Endothelial cell (in vitro differentiated cells): Measurements from ENCODE around the gene CACNA2D4. TPM values are rescaled to one million over a fixed set of nuclear protein-coding genes. Genes with fewer than 3 reads are reported as not detected.

ENCODE experiments used
- DNase-seq: peaks from one replicate; pipeline ENCODE4 v3.0.0; 2021; ENCODE audit warnings: low spot score
- H3K27ac Mint-ChIP-seq: one replicate; pipeline ENCODE4 v1.8.0; 2021; ENCODE audit warnings: mixed read lengths, inconsistent platforms; ENCODE audit not compliant: unreplicated experiment
- H3K27me3 Mint-ChIP-seq: one replicate; pipeline ENCODE4 v1.8.0; 2021; ENCODE audit warnings: mild to moderate bottlenecking, moderate library complexity, mixed read lengths, inconsistent platforms; ENCODE audit not compliant: unreplicated experiment
- H3K36me3 Mint-ChIP-seq: one replicate; pipeline ENCODE4 v1.8.0; 2021; ENCODE audit warnings: mild to moderate bottlenecking, low read depth, mixed read lengths, inconsistent platforms; ENCODE audit not compliant: unreplicated experiment
- H3K4me1 Mint-ChIP-seq: one replicate; pipeline ENCODE4 v1.8.0; 2021; ENCODE audit warnings: mild to moderate bottlenecking, mixed read lengths, inconsistent platforms; ENCODE audit not compliant: unreplicated experiment
- H3K4me3 Mint-ChIP-seq: one replicate; pipeline ENCODE4 v1.8.0; 2021; ENCODE audit warnings: mild to moderate bottlenecking, mixed read lengths, inconsistent platforms; ENCODE audit not compliant: unreplicated experiment
- H3K9me3 Mint-ChIP-seq: one replicate; pipeline ENCODE4 v1.8.0; 2021; ENCODE audit warnings: mixed read lengths, inconsistent platforms; ENCODE audit not compliant: unreplicated experiment
- total RNA-seq: library from RNA; stranded (reverse); fragmentation: NEBNext Ultra II Directional; extraction: Animal tissue kit (Norgen Biotek cat#: 25700); gene quantifications from one replicate; pipeline ENCODE4 v1.2.1, GENCODE V29; 2021; ENCODE audit not compliant: unreplicated experiment
- TF ChIP-seq, protein P1 (sequence below): fragments of 200-600 bp; sonication (generic); IDR thresholded peaks from one replicate; pipeline ENCODE4 v1.5.0; 2021; ENCODE audit warnings: antibody characterized with exemption; ENCODE audit not compliant: unreplicated experiment

CACNA2D4 gene
- total RNA-seq, 1 donor from 2014 or later: 0.28 TPM

DNA sequence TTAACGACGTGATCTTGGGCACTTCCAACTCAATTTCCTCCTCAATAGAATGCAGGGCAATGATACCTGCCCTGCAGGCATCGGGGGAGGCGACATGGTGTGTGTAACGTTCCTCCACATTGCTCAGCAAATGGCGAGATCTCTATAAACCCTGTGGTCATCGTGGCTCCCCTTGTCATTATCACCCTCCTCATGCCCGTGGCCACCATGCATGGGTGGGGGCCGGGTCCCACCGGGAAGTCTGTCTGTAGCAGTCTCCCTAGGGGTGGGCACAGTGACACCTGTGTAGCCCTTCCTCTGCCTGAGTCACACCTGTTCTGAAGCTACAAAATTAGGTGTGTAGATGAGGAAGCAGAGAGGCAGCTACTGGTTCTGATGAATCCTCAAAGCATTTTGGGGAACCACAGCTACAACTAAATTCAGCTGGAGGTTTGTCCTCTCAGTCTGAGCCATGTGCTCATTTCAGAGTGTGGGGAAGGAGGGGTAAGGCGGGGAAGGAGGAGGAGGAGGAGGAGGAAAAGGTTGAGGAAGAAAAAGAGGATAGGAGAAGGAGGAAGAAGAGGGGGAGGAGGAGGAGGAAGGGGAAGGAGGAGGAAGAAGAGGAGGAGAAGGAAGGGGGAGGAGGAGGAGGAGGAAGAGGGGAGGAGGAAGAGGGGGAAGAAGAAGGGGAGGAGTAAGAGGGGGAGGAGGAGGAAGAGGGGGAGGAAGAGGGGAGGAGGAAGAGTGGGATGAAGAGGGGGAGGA is 11.0 kb upstream of the CACNA2D4 start:
- Mint-ChIP-seq H3K9me3 (no peaks in the 10 kb centered on the region), H3K27ac (peak overlapping the region; percentile 3), H3K4me1 (peaks cover 17% of the 10 kb centered on the region), H3K4me3 (no peak overlapping the region), H3K27me3 (peaks cover 11% of the 10 kb centered on the region), H3K36me3 (peaks cover 8% of the 10 kb centered on the region)
- no peak for DNase-seq
- TF ChIP-seq, protein P1, sequence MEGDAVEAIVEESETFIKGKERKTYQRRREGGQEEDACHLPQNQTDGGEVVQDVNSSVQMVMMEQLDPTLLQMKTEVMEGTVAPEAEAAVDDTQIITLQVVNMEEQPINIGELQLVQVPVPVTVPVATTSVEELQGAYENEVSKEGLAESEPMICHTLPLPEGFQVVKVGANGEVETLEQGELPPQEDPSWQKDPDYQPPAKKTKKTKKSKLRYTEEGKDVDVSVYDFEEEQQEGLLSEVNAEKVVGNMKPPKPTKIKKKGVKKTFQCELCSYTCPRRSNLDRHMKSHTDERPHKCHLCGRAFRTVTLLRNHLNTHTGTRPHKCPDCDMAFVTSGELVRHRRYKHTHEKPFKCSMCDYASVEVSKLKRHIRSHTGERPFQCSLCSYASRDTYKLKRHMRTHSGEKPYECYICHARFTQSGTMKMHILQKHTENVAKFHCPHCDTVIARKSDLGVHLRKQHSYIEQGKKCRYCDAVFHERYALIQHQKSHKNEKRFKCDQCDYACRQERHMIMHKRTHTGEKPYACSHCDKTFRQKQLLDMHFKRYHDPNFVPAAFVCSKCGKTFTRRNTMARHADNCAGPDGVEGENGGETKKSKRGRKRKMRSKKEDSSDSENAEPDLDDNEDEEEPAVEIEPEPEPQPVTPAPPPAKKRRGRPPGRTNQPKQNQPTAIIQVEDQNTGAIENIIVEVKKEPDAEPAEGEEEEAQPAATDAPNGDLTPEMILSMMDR: no peak

DNA sequence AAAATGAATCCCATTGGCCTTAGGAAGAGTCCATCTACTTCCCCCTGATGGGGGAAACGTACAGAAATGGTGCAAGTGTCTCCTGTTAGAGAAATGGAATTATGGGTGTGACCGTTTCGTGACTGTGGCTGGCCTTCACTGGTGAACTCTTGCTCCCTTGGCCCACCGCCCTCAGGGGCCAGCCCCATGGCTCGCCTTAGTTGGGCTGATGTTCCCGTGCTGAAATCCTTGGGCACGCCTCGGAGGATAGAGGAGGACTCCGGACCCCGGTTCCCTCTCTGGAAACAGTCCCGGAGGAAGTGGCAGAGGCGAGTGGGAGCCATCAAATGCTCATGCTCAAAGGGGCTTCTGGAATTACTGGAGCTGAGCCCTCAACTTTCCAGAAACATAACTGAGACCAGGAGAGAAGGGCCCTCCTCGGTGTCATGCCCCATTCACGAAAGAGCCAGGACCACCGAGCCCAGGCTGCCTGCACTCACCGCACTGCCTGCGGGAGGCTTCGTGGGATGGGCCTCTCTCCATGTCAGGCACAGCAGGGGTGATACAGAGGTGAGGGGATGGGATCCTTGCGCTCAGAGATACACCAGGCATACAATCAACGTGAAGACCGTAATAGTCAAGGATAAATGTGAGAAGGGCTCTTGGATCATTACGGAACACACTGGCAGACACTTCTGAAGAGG is 10.1 kb upstream of the CACNA2D4 start:
- peaks cover 12% of the 10 kb centered on the region for H3K27me3 Mint-ChIP-seq
- TF ChIP-seq, protein P1: no peak
- peaks cover 23% of the 10 kb centered on the region for H3K4me1 Mint-ChIP-seq
- H3K36me3 Mint-ChIP-seq: peaks cover 8% of the 10 kb centered on the region
- no peaks in the 10 kb centered on the region for H3K9me3 Mint-ChIP-seq
- no peak overlapping the region for H3K27ac Mint-ChIP-seq
- no peak for DNase-seq
- no peak overlapping the region for H3K4me3 Mint-ChIP-seq

DNA sequence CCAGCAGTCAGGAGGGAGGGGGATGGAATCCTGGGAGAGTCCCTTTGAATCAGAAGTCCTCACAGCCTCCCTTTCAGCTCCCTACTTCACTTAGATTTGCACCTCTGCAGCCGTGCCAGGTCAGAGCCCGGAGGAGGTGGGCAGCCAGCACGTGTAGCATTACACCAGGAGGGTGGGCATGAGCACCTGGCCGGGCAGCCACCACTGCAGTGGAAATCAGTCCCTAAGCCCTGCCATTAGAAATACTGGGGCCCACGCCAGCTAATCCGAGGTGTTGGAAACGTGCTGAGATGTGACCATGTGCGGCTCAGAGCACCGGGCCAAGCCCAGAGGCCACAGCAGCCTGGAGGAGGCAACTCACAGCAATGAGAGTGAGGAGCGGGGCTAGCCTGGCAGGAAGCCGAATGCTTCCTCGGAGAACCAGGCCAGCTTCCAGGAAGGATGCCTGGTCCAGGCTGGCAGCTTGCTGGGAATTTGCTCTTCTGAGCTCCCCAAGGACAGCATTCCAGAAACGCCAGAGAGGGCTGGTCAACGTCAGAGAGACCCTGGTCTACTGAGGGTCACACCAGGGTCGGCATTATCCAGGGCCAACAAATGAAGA is 9.4 kb upstream of the CACNA2D4 start:
- peaks cover 9% of the 10 kb centered on the region for H3K36me3 Mint-ChIP-seq
- no peaks in the 10 kb centered on the region for H3K9me3 Mint-ChIP-seq
- peaks cover 15% of the 10 kb centered on the region for H3K27me3 Mint-ChIP-seq
- H3K27ac Mint-ChIP-seq: no peak overlapping the region
- no peak overlapping the region for H3K4me3 Mint-ChIP-seq
- H3K4me1 Mint-ChIP-seq: peaks cover 29% of the 10 kb centered on the region
- TF ChIP-seq, protein P1: no peak
- DNase-seq: no peak

DNA sequence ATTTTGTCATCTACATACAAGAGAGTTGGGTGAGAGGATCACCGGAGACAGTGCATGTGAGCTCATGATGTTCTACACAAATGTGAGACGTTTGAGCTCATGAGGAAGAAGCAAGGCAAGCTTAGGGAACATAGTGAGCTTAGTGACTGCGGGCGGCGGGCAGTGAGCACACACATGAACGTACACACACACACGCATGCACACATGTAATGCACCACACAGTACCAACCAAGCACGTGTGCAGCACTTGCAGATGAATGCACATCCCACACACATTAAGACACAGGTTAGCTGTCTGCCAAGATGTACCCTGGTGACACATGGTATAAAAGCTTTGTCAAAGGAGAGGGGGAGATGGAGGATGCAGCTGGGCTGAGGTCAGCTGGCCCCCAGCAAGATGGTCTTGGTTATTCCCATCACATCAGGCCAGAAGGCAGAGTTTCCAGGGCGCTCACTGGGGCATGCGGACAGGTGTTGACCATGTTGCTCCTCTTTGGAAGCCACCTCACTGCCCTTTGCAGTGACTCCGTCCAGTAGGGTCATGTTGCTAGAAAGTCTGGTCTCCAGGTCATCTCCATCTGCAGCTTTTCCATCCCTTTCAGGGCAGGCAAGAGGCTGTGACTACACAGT is 8.7 kb upstream of the CACNA2D4 start:
- TF ChIP-seq, protein P1: no peak
- DNase-seq: no peak
- H3K27me3 Mint-ChIP-seq: peaks cover 15% of the 10 kb centered on the region
- peaks cover 29% of the 10 kb centered on the region for H3K4me1 Mint-ChIP-seq
- no peaks in the 10 kb centered on the region for H3K9me3 Mint-ChIP-seq
- peaks cover 7% of the 10 kb centered on the region for H3K36me3 Mint-ChIP-seq
- no peak overlapping the region for H3K27ac Mint-ChIP-seq
- H3K4me3 Mint-ChIP-seq: no peak overlapping the region
